ENCODE measurements around the gene CLIC6. TPM values are rescaled to one million over a fixed set of nuclear protein-coding genes. Genes with fewer than 3 reads are reported as not detected.
A peak's percentile ranks its signal among the peaks of the same experiment; 100 is the strongest.

Gene CLIC6
- polyA plus RNA-seq (not detected in 3 replicates), polyA minus RNA-seq (not detected in 3 replicates)
- not detected for polyA plus RNA-seq (2011; ENCODE audit: low read depth)
- not detected in 2 replicates for polyA plus RNA-seq (2011; cell fraction: cytosol; rRNA removed)
- not detected in 2 replicates for polyA plus RNA-seq (2011; cell fraction: nucleus; rRNA removed)
- not detected in 2 replicates for polyA plus RNA-seq (2012; ENCODE audit: low replicate concordance)
- not detected for polyA minus RNA-seq (2011; cell fraction: cytosol; rRNA and poly(A)+ RNA removed)
- not detected in 2 replicates for polyA minus RNA-seq (2011; cell fraction: nucleus; rRNA and poly(A)+ RNA removed)

- Histone ChIP-seq H2AFZ (ENCODE audit: control insufficient read depth, low read length) (no peak within 1 kb of the TSS), H3K4me3 (ENCODE audit: control insufficient read depth in 2 of 3, extremely low read depth in 1 of 3, insufficient read depth in 2 of 3, low read depth in 1 of 3, low read length in 3 of 3) (peak within 1 kb of the TSS in 1 of 3 experiments; percentile 11), H3K9me3 (ENCODE audit: control insufficient read depth, low read depth, low read length) (no peaks in the 10 kb centered on the region), H3K9me1 (ENCODE audit: control insufficient read depth, extremely low read depth, insufficient read depth, low read length) (no peaks in the 10 kb centered on the region), H3K9ac (ENCODE audit: control insufficient read depth, extremely low read depth, insufficient read depth, low read length) (no peak within 1 kb of the TSS), H3K36me3 (ENCODE audit: control insufficient read depth in 2 of 2, extremely low read depth in 1 of 2, insufficient read depth in 2 of 2, low read length in 2 of 2) (no peaks in the 10 kb centered on the region), H4K20me1 (ENCODE audit: control insufficient read depth, extremely low read depth, insufficient read depth, low read length) (no peaks in the 10 kb centered on the region), H3K27me3 (ENCODE audit: control insufficient read depth, extremely low read depth, insufficient read depth, low read length) (peaks cover 72% of the 10 kb centered on the region), H3K27ac (ENCODE audit: control insufficient read depth, insufficient read depth, low read length) (no peak within 1 kb of the TSS), H3K79me2 (ENCODE audit: control insufficient read depth, insufficient read depth, low read length) (no peaks in the 10 kb centered on the region), H3K4me1 (ENCODE audit: control insufficient read depth, extremely low read depth, insufficient read depth, low read length) (no peaks in the 10 kb centered on the region), H3K4me2 (ENCODE audit: control insufficient read depth, extremely low read depth, insufficient read depth, low read depth, low read length) (peak within 1 kb of the TSS; percentile 17)
- no peak for FAIRE-seq
- TF ChIP-seq EZH2 (IDR thresholded peaks at IDR 0.05; ENCODE audit: low read length) (no peak), CTCF (optimal IDR thresholded peaks at IDR 0.05 in 1 of 3, IDR thresholded peaks at IDR 0.05 in 1 of 3, conservative IDR thresholded peaks at IDR 0.05 in 1 of 3; ENCODE audit: extremely low read depth in 1 of 3, insufficient read depth in 2 of 3, low read length in 3 of 3) (no peak)
- dilution Hi-C loops (cut with MboI; ENCODE audit: extremely low pct_ligation_motif_present, low sequenced_read_pairs), result no loop called here
- no peak for DNase-seq (ENCODE audit: low read depth, low spot score)
Measured at GRCh38 chr21:34668803-34669148, at the start of gene CLIC6. CLIC6 (plus strand) TSS chr21:34668994; CDS start chr21:34669389, 395 bp downstream.

- Histone ChIP-seq H3K4me2 (ENCODE audit: control insufficient read depth, extremely low read depth, insufficient read depth, low read depth, low read length) (no peak overlapping the region), H3K4me1 (ENCODE audit: control insufficient read depth, extremely low read depth, insufficient read depth, low read length) (no peaks in the 10 kb centered on the region), H3K4me3 (ENCODE audit: control insufficient read depth in 2 of 3, extremely low read depth in 1 of 3, insufficient read depth in 2 of 3, low read depth in 1 of 3, low read length in 3 of 3) (no peak overlapping the region), H3K79me2 (ENCODE audit: control insufficient read depth, insufficient read depth, low read length) (no peaks in the 10 kb centered on the region), H3K27ac (ENCODE audit: control insufficient read depth, insufficient read depth, low read length) (no peak overlapping the region), H3K36me3 (ENCODE audit: control insufficient read depth in 2 of 2, extremely low read depth in 1 of 2, insufficient read depth in 2 of 2, low read length in 2 of 2) (no peaks in the 10 kb centered on the region), H3K9ac (ENCODE audit: control insufficient read depth, extremely low read depth, insufficient read depth, low read length) (no peak overlapping the region), H3K9me1 (ENCODE audit: control insufficient read depth, extremely low read depth, insufficient read depth, low read length) (no peaks in the 10 kb centered on the region), H3K27me3 (ENCODE audit: control insufficient read depth, extremely low read depth, insufficient read depth, low read length) (peaks cover 7% of the 10 kb centered on the region), H4K20me1 (ENCODE audit: control insufficient read depth, extremely low read depth, insufficient read depth, low read length) (no peaks in the 10 kb centered on the region), H3K9me3 (ENCODE audit: control insufficient read depth, low read depth, low read length) (no peaks in the 10 kb centered on the region), H2AFZ (ENCODE audit: control insufficient read depth, low read length) (no peak overlapping the region)
- DNase-seq (ENCODE audit: low read depth, low spot score) (no peak), FAIRE-seq (no peak)
- dilution Hi-C loops (cut with MboI; ENCODE audit: extremely low pct_ligation_motif_present, low sequenced_read_pairs), result no loop called here
- TF ChIP-seq CTCF (optimal IDR thresholded peaks at IDR 0.05 in 1 of 3, IDR thresholded peaks at IDR 0.05 in 1 of 3, conservative IDR thresholded peaks at IDR 0.05 in 1 of 3; ENCODE audit: extremely low read depth in 1 of 3, insufficient read depth in 2 of 3, low read length in 3 of 3), result no peak
- TF ChIP-seq EZH2 (IDR thresholded peaks at IDR 0.05; ENCODE audit: low read length), result no peak
Measured at GRCh38 chr21:34619841-34620665, 48.7 kb upstream of the CLIC6 start.

All from keratinocyte (primary cell).